ENCODE data around the gene UBE2L3. TPM values are rescaled to one million over a fixed set of nuclear protein-coding genes. Genes with fewer than 3 reads are reported as not detected.

Gene UBE2L3
- polyA plus RNA-seq, 1 donor (not counting 4 experiments of a cell fraction or from before 2014, with no cell fraction given), result 80.8 TPM

DNA sequence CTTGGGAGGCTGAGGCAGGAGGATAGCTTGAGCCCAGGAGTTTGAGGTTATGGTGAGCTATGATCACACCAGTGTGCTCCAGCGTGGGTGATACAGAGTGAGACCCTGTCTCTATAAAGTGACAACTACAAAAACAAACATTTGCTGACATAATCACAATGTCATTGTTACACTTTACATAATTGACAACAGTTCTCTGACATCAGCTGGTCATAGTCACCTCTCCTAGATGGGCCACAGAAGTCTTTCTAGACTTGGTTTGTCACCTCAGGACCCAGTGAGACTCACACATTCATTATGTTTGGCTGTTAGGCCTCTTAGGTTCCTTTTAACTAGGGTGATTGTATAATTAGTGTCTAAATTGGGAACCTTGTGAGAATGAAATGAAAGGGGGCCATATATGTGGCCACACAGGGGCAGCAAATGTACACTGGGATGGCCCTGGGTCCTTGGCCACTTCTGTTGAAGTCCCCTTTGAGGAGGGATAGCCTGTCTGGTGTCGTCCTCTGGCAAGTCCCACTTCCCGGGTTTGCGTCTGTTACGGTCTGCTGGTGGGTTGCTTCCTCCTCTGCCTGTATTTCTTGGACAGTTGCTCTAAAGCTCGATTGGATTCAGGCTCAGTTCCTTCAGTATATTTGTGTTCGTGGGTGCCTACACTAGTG lies 92.5 kb downstream of the UBE2L3 start:
- no peaks in the 10 kb centered on the region for H3K4me1 ChIP-seq (ENCODE audit: control insufficient read depth, extremely low read depth, insufficient read depth, low read length)
- H3K9ac ChIP-seq (ENCODE audit: control insufficient read depth, extremely low read depth, insufficient read depth, low read length), result no peak overlapping the region
- dilution Hi-C loops (cut with MboI; ENCODE audit: extremely low pct_ligation_motif_present, low sequenced_read_pairs), result no loop called here
- H3K4me2 ChIP-seq (ENCODE audit: control insufficient read depth, extremely low read depth, insufficient read depth, low read depth, low read length), result no peak overlapping the region
- H3K79me2 ChIP-seq (ENCODE audit: control insufficient read depth, insufficient read depth, low read length), result no peaks in the 10 kb centered on the region
- DNase-seq (ENCODE audit: low read depth, low spot score), result no peak
- TF ChIP-seq, protein P1, sequence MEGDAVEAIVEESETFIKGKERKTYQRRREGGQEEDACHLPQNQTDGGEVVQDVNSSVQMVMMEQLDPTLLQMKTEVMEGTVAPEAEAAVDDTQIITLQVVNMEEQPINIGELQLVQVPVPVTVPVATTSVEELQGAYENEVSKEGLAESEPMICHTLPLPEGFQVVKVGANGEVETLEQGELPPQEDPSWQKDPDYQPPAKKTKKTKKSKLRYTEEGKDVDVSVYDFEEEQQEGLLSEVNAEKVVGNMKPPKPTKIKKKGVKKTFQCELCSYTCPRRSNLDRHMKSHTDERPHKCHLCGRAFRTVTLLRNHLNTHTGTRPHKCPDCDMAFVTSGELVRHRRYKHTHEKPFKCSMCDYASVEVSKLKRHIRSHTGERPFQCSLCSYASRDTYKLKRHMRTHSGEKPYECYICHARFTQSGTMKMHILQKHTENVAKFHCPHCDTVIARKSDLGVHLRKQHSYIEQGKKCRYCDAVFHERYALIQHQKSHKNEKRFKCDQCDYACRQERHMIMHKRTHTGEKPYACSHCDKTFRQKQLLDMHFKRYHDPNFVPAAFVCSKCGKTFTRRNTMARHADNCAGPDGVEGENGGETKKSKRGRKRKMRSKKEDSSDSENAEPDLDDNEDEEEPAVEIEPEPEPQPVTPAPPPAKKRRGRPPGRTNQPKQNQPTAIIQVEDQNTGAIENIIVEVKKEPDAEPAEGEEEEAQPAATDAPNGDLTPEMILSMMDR (optimal IDR thresholded peaks at IDR 0.05 in 1 of 3, IDR thresholded peaks at IDR 0.05 in 1 of 3, conservative IDR thresholded peaks at IDR 0.05 in 1 of 3; ENCODE audit: extremely low read depth in 1 of 3, insufficient read depth in 2 of 3, low read length in 3 of 3), result no peak
- no peak for TF ChIP-seq EZH2 (IDR thresholded peaks at IDR 0.05; ENCODE audit: low read length)
- H3K27ac ChIP-seq (ENCODE audit: control insufficient read depth, insufficient read depth, low read length), result no peak overlapping the region
- FAIRE-seq, result no peak
- H3K9me1 ChIP-seq (ENCODE audit: control insufficient read depth, extremely low read depth, insufficient read depth, low read length), result no peaks in the 10 kb centered on the region
- H3K27me3 ChIP-seq (ENCODE audit: control insufficient read depth, extremely low read depth, insufficient read depth, low read length), result peaks cover 9% of the 10 kb centered on the region
- H3K36me3 ChIP-seq (ENCODE audit: control insufficient read depth in 2 of 2, extremely low read depth in 1 of 2, insufficient read depth in 2 of 2, low read length in 2 of 2), result no peaks in the 10 kb centered on the region
- no peak overlapping the region for H3K4me3 ChIP-seq (ENCODE audit: control insufficient read depth in 2 of 3, extremely low read depth in 1 of 3, insufficient read depth in 2 of 3, low read depth in 1 of 3, low read length in 3 of 3)
- no peaks in the 10 kb centered on the region for H3K9me3 ChIP-seq (ENCODE audit: control insufficient read depth, low read depth, low read length)
- H4K20me1 ChIP-seq (ENCODE audit: control insufficient read depth, extremely low read depth, insufficient read depth, low read length), result no peaks in the 10 kb centered on the region
- H2AFZ ChIP-seq (ENCODE audit: control insufficient read depth, low read length), result no peak overlapping the region

DNA sequence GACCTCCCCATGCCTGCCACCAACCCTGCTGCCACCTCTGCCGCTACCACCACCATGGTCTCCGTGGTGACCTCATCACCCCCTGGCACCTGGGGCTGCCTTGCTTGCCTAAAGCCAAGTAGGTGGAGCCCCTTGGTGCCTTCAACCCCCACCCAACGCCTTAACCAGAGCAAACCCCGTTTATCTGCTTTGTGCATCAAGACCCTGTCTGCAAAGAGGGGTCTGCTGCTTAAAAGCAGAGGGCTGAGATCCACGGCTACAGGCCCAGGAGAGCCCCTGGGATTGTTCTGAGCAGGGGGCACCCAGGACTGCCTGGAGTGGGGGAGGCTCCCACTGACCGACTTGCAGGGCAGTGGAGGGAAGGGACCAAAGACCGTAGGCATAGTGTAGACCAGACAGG lies 93.4 kb downstream of the UBE2L3 start:
- Histone ChIP-seq H3K79me2 (ENCODE audit: control insufficient read depth, insufficient read depth, low read length) (no peaks in the 10 kb centered on the region), H3K27me3 (ENCODE audit: control insufficient read depth, extremely low read depth, insufficient read depth, low read length) (peaks cover 9% of the 10 kb centered on the region), H4K20me1 (ENCODE audit: control insufficient read depth, extremely low read depth, insufficient read depth, low read length) (no peaks in the 10 kb centered on the region), H3K27ac (ENCODE audit: control insufficient read depth, insufficient read depth, low read length) (no peak overlapping the region), H3K4me2 (ENCODE audit: control insufficient read depth, extremely low read depth, insufficient read depth, low read depth, low read length) (no peak overlapping the region), H3K9ac (ENCODE audit: control insufficient read depth, extremely low read depth, insufficient read depth, low read length) (no peak overlapping the region), H3K9me1 (ENCODE audit: control insufficient read depth, extremely low read depth, insufficient read depth, low read length) (no peaks in the 10 kb centered on the region), H3K4me1 (ENCODE audit: control insufficient read depth, extremely low read depth, insufficient read depth, low read length) (no peaks in the 10 kb centered on the region), H3K36me3 (ENCODE audit: control insufficient read depth in 2 of 2, extremely low read depth in 1 of 2, insufficient read depth in 2 of 2, low read length in 2 of 2) (no peaks in the 10 kb centered on the region), H3K9me3 (ENCODE audit: control insufficient read depth, low read depth, low read length) (no peaks in the 10 kb centered on the region), H3K4me3 (ENCODE audit: control insufficient read depth in 2 of 3, extremely low read depth in 1 of 3, insufficient read depth in 2 of 3, low read depth in 1 of 3, low read length in 3 of 3) (no peak overlapping the region), H2AFZ (ENCODE audit: control insufficient read depth, low read length) (no peak overlapping the region)
- dilution Hi-C loops (cut with MboI; ENCODE audit: extremely low pct_ligation_motif_present, low sequenced_read_pairs), result no loop called here
- no peak for TF ChIP-seq EZH2 (IDR thresholded peaks at IDR 0.05; ENCODE audit: low read length)
- TF ChIP-seq, protein P1 (optimal IDR thresholded peaks at IDR 0.05 in 1 of 3, IDR thresholded peaks at IDR 0.05 in 1 of 3, conservative IDR thresholded peaks at IDR 0.05 in 1 of 3; ENCODE audit: extremely low read depth in 1 of 3, insufficient read depth in 2 of 3, low read length in 3 of 3), result no peak
- FAIRE-seq (no peak), DNase-seq (ENCODE audit: low read depth, low spot score) (no peak)
